Body of pancreas (tissue), 4 donors: ENCODE data around the gene CDHR3. TPM values are rescaled to one million over a fixed set of nuclear protein-coding genes. Genes with fewer than 3 reads are reported as not detected.

Experiments
- ATAC-seq: fragments of 150-250 bp; one replicate; pipeline ENCODE4 v1.9.1; 2016
- DNase-seq, 4 donors: peaks; one replicate each; pipeline ENCODE4 v3.0.0-alpha.2; 2019
- H3K27ac ChIP-seq, 4 donors: fragments of 200-600 bp; sonication (generic); 1 replicate in 3 of 4; 2 replicates in 1 of 4; pipeline versions ENCODE4 v1.5.1 to v1.6.1; 2016 to 2019; ENCODE audit warnings: mild to moderate bottlenecking in 1 of 4, mixed read lengths in 1 of 4, moderate library complexity in 1 of 4
- H3K27me3 ChIP-seq, 2 donors: fragments of 200-600 bp; sonication (generic); one replicate each; pipeline ENCODE4 v1.6.0; 2016; ENCODE audit warnings: mild to moderate bottlenecking in 1 of 2
- H3K36me3 ChIP-seq, 2 donors: fragments of 200-600 bp; sonication (generic); replicated peaks in 1 of 2; 2 replicates each; pipeline ENCODE4 v1.5.1; 2016; ENCODE audit warnings: low read depth in 2 of 2; ENCODE audit not compliant: insufficient read depth in 1 of 2
- H3K4me1 ChIP-seq: fragments of 200-600 bp; sonication (generic); one replicate; pipeline ENCODE4 v1.6.0; 2016
- H3K4me3 ChIP-seq, 2 donors: fragments of 200-600 bp; sonication (generic); 1 replicate in 1 of 2; 2 replicates in 1 of 2; pipeline ENCODE4 v1.5.1; 2016 to 2019
- H3K9me3 ChIP-seq, 3 donors: fragments of 200-600 bp; sonication (generic); 1 replicate in 2 of 3; 2 replicates in 1 of 3; pipeline ENCODE4 v1.5.1; 2016
- POLR2A ChIP-seq, 3 donors: fragments of 450-650 bp; IDR thresholded peaks; one replicate each; pipeline ENCODE4 v1.6.1; 2016; ENCODE audit warnings: antibody characterized with exemption in 3 of 3, mild to moderate bottlenecking in 2 of 3
- WGBS, 2 donors: methylation state at CpG; one replicate each; pipeline ENCODE4 v1.1.5; 2017; 5-methylcytosine and 5-hydroxymethylcytosine counted together
- intact Hi-C: fragments of 100-400 bp; cut with DNase I; formaldehyde crosslinking; loops from one replicate; pipeline ENCODE4 v1.15.1; 2023
- total RNA-seq, 2 donors: library from RNA; depleted of rRNA; stranded (reverse); fragments of >200 nt; gene quantifications; one replicate each; pipeline ENCODE4 v1.1.0, GENCODE V29; 2016
- TF ChIP-seq, protein P1 (sequence below), 7 experiments: fragments of 450-650 bp in 4 of 7; fragments of 200-600 bp in 3 of 7; sonication (generic) in 3 of 7; IDR thresholded peaks; one replicate each; pipeline ENCODE4 v1.5.1; 2016 to 2019; ENCODE audit warnings: antibody characterized with exemption in 7 of 7

CDHR3 gene
- total RNA-seq, 2 donors from 2014 or later, result 1.6 to 14.8 TPM

DNA sequence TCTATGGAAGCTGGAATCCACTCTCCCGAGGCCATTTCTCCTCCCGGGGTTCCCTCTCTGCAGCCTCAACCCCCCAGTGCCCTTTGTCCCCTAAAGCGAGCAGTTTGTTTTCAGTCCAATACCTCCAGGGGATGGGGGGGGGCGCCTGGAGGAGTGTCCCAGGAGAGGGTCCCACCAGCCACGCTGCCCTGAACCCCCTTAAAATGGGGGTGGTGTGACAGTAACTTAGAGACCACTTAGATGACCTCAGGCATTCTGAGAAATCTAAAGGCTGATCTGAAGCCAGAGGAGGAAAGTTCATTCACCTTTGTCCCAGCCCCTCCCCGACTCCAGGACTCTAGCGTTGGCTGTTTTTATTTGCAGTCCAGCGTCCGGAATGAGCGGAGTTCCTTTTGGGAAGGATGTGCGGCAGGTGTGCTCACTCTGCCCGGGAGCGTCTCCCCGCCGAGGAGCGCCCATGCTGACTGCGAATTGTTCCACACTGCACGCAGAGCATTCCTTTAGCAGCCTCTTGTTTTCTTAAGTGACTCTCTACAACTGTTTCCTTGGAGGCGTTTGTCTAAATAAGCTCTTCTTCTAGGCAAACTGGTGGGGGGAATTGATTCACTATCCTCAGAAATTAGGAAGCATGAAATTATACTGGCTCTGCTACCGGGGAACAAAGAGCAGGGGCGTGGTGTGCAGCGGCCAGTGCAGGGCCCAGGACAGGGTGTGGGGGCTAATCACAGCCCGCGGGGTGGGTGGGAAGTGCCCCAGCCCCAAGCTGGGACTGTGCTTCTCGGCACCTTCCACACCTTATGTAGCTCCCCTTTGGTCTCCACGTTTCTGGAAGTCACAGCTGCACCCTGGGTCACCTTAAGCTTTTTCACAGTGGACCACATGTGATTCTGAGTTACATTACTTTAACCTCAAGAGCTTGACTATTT lies 102.8 kb downstream of the CDHR3 start:
- Histone ChIP-seq H3K4me1 (peaks cover 34% of the 10 kb centered on the region), H3K36me3 (no peaks in the 10 kb centered on the region), H3K27ac (peak overlapping the region; percentile 46 to 84 (median 69)), H3K9me3 (no peaks in the 10 kb centered on the region), H3K4me3 (no peak overlapping the region), H3K27me3 (no peaks in the 10 kb centered on the region)
- WGBS, 2 donors, result 43 to 49% methylated on average over 23 to 26 of the region's 26 CpGs
- TF ChIP-seq POLR2A (IDR thresholded peaks at IDR 0.05), result no peak
- peak in 1 of 4 donors; percentile 26 for DNase-seq
- peak; percentile 18 for ATAC-seq
- intact Hi-C loops, result no loop called here

DNA sequence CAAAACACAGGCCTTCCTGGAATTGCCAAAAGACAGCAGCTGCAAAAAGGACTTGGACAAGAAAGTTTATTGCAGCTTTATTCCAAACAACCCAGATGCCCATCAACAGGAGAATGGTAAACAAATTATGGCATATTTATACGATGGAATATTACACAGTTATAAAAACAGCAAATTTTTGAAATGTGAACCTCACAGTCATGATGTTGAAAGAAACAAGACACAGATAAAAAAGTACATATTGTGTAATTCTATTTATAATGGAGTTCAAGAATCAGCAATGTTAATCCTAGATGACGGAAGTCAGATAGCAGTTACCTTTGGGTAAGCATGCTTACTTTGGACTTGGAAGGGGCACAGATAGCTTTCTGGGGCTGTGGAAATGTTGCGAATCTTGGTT lies 104.6 kb downstream of the CDHR3 start:
- 85 to 90% methylated on average over 3 of the region's 3 CpGs for WGBS, 2 donors
- Histone ChIP-seq H3K4me1 (peaks cover 52% of the 10 kb centered on the region), H3K9me3 (no peaks in the 10 kb centered on the region), H3K4me3 (no peak overlapping the region), H3K36me3 (no peaks in the 10 kb centered on the region), H3K27me3 (no peaks in the 10 kb centered on the region), H3K27ac (no peak overlapping the region)
- ATAC-seq (no peak), DNase-seq (no peak)
- intact Hi-C loops, result no loop called here
- no peak for TF ChIP-seq POLR2A (IDR thresholded peaks at IDR 0.05)
- TF ChIP-seq, protein P1, sequence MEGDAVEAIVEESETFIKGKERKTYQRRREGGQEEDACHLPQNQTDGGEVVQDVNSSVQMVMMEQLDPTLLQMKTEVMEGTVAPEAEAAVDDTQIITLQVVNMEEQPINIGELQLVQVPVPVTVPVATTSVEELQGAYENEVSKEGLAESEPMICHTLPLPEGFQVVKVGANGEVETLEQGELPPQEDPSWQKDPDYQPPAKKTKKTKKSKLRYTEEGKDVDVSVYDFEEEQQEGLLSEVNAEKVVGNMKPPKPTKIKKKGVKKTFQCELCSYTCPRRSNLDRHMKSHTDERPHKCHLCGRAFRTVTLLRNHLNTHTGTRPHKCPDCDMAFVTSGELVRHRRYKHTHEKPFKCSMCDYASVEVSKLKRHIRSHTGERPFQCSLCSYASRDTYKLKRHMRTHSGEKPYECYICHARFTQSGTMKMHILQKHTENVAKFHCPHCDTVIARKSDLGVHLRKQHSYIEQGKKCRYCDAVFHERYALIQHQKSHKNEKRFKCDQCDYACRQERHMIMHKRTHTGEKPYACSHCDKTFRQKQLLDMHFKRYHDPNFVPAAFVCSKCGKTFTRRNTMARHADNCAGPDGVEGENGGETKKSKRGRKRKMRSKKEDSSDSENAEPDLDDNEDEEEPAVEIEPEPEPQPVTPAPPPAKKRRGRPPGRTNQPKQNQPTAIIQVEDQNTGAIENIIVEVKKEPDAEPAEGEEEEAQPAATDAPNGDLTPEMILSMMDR (IDR thresholded peaks at IDR 0.05), result no peak

DNA sequence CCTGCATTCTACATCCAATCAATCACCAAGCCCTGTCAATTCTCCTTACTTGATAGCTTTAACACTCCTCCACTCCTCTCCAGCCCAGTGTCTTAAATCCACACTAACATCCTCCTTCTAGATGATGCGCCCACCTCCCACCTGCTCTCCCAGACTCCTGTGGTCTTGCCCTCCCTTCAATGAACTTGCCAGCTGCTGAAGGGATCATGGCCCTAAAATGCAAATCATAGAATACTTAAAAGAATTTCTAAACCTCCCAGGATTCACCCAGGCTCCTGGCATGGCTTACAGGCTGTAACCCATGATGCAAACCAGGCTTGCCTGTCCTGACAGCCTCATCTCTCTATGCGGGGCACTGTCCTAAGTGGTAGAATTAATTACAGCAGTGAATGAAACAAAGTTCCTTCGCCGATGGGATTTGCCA lies 105.5 kb downstream of the CDHR3 start:
- 87 to 88% methylated on average over 4 of the region's 4 CpGs for WGBS, 2 donors
- Histone ChIP-seq H3K27ac (no peak overlapping the region), H3K27me3 (no peaks in the 10 kb centered on the region), H3K36me3 (no peaks in the 10 kb centered on the region), H3K9me3 (no peaks in the 10 kb centered on the region), H3K4me1 (peaks cover 56% of the 10 kb centered on the region), H3K4me3 (no peak overlapping the region)
- no peak for ATAC-seq
- intact Hi-C loops, result no loop called here
- DNase-seq, result no peak
- TF ChIP-seq, protein P1 (IDR thresholded peaks at IDR 0.05), result no peak
- TF ChIP-seq POLR2A (IDR thresholded peaks at IDR 0.05), result no peak

GRCh38 chr7:106068986-106069385 lies 105.9 kb downstream of the CDHR3 start:
- 64 to 77% methylated on average over 3 of the region's 3 CpGs for WGBS, 2 donors
- Histone ChIP-seq H3K36me3 (no peaks in the 10 kb centered on the region), H3K27ac (no peak overlapping the region), H3K9me3 (no peaks in the 10 kb centered on the region), H3K4me3 (no peak overlapping the region), H3K27me3 (no peaks in the 10 kb centered on the region), H3K4me1 (peaks cover 56% of the 10 kb centered on the region)
- DNase-seq (no peak), ATAC-seq (no peak)
- no peak for TF ChIP-seq POLR2A (IDR thresholded peaks at IDR 0.05)
- TF ChIP-seq, protein P1 (IDR thresholded peaks at IDR 0.05), result no peak
- intact Hi-C loops, result no loop called here

- intact Hi-C loops, result no loop called here
- Histone ChIP-seq H3K27me3 (no peaks in the 10 kb centered on the region), H3K4me1 (peaks cover 50% of the 10 kb centered on the region), H3K36me3 (no peaks in the 10 kb centered on the region), H3K4me3 (no peak overlapping the region), H3K27ac (peak overlapping the region in 3 of 4 donors; percentile 40 to 81 (median 77)), H3K9me3 (no peaks in the 10 kb centered on the region)
- ATAC-seq (no peak), DNase-seq (no peak)
- WGBS, 2 donors, result 51 to 82% methylated on average over 4 to 9 of the region's 9 CpGs
- TF ChIP-seq POLR2A (IDR thresholded peaks at IDR 0.05), result no peak
- TF ChIP-seq, protein P1 (IDR thresholded peaks at IDR 0.05), result no peak
Observed at GRCh38 chr7:106069471-106070200, 106.6 kb downstream of the CDHR3 start.
